ENCODE results near the gene PIAS3. TPM values are rescaled to one million over a fixed set of nuclear protein-coding genes. Genes with fewer than 3 reads are reported as not detected.
A peak's percentile ranks its signal among the peaks of the same experiment; 100 is the strongest.
"Not testable (repeated sequence)": the region's sequence is repeated elsewhere in the genome, so short reads cannot be mapped to it uniquely, and the experiment has no call there.

The PIAS3 gene
- total RNA-seq, 1 donor from 2014 or later = 58.5 TPM

- H3K9me3 Mint-ChIP-seq (ENCODE audit: low read depth); H3K27ac Mint-ChIP-seq (ENCODE audit: unreplicated experiment); H3K4me3 Mint-ChIP-seq (ENCODE audit: unreplicated experiment); H3K36me3 Mint-ChIP-seq (ENCODE audit: low read depth); DNase-seq (ENCODE audit: low spot score); H3K27me3 Mint-ChIP-seq (ENCODE audit: low read depth); H3K4me1 Mint-ChIP-seq (ENCODE audit: low read depth): not testable (repeated sequence)
These were observed 45.7 kb downstream of the PIAS3 start for GRCh38 chr1:145812977-145813810.

GRCh38 chr1:145806844-145807243 is 52.0 kb downstream of the PIAS3 start:
- H3K9me3 Mint-ChIP-seq (ENCODE audit: low read depth) = no peaks in the 10 kb centered on the region
- DNase-seq (ENCODE audit: low spot score) = no peak
- H3K4me1 Mint-ChIP-seq (ENCODE audit: low read depth) = peaks cover 44% of the 10 kb centered on the region
- no peak overlapping the region for H3K4me3 Mint-ChIP-seq (ENCODE audit: unreplicated experiment)
- H3K27me3 Mint-ChIP-seq (ENCODE audit: low read depth) = no peaks in the 10 kb centered on the region
- no peak for TF ChIP-seq CTCF (IDR thresholded peaks at IDR 0.05)
- H3K36me3 Mint-ChIP-seq (ENCODE audit: low read depth) = peaks cover 2% of the 10 kb centered on the region
- no peak overlapping the region for H3K27ac Mint-ChIP-seq (ENCODE audit: unreplicated experiment)

- no peak overlapping the region for H3K4me3 Mint-ChIP-seq (ENCODE audit: unreplicated experiment)
- DNase-seq (ENCODE audit: low spot score) = no peak
- H3K4me1 Mint-ChIP-seq (ENCODE audit: low read depth) = peaks cover 44% of the 10 kb centered on the region
- peaks cover 2% of the 10 kb centered on the region for H3K36me3 Mint-ChIP-seq (ENCODE audit: low read depth)
- H3K9me3 Mint-ChIP-seq (ENCODE audit: low read depth) = no peaks in the 10 kb centered on the region
- no peaks in the 10 kb centered on the region for H3K27me3 Mint-ChIP-seq (ENCODE audit: low read depth)
- TF ChIP-seq CTCF (IDR thresholded peaks at IDR 0.05) = no peak
- H3K27ac Mint-ChIP-seq (ENCODE audit: unreplicated experiment) = no peak overlapping the region
These were observed 52.5 kb downstream of the PIAS3 start for GRCh38 chr1:145806408-145806807.

GRCh38 chr1:145805057-145805456 is 53.8 kb downstream of the PIAS3 start:
- Mint-ChIP-seq H3K4me3 (ENCODE audit: unreplicated experiment) (no peak overlapping the region), H3K27ac (ENCODE audit: unreplicated experiment) (peak overlapping the region; percentile 38), H3K36me3 (ENCODE audit: low read depth) (peaks cover 2% of the 10 kb centered on the region), H3K9me3 (ENCODE audit: low read depth) (no peaks in the 10 kb centered on the region), H3K27me3 (ENCODE audit: low read depth) (no peaks in the 10 kb centered on the region), H3K4me1 (ENCODE audit: low read depth) (peaks cover 50% of the 10 kb centered on the region)
- TF ChIP-seq CTCF (IDR thresholded peaks at IDR 0.05) = no peak
- DNase-seq (ENCODE audit: low spot score) = no peak

GRCh38 chr1:145804235-145805045 is 54.4 kb downstream of the PIAS3 start:
- H3K36me3 Mint-ChIP-seq (ENCODE audit: low read depth) = peaks cover 2% of the 10 kb centered on the region
- H3K9me3 Mint-ChIP-seq (ENCODE audit: low read depth) = no peaks in the 10 kb centered on the region
- TF ChIP-seq CTCF (IDR thresholded peaks at IDR 0.05) = no peak
- peaks cover 50% of the 10 kb centered on the region for H3K4me1 Mint-ChIP-seq (ENCODE audit: low read depth)
- peak overlapping the region; percentile 85 for H3K27ac Mint-ChIP-seq (ENCODE audit: unreplicated experiment)
- no peaks in the 10 kb centered on the region for H3K27me3 Mint-ChIP-seq (ENCODE audit: low read depth)
- no peak for DNase-seq (ENCODE audit: low spot score)
- H3K4me3 Mint-ChIP-seq (ENCODE audit: unreplicated experiment) = no peak overlapping the region
